ENCODE results near the gene ENDOU. TPM values are rescaled to one million over a fixed set of nuclear protein-coding genes. Genes with fewer than 3 reads are reported as not detected.

The ENDOU gene
- total RNA-seq, 2 experiments from 2014 or later: 0.19 TPM; not detected in 1

- no TSS peak for BruUV-seq (replicated peaks)
- Histone ChIP-seq H3K4me3 (ENCODE audit: low read depth, low read length, poor library complexity, severe bottlenecking) (no peak overlapping the region), H3K4me1 (ENCODE audit: insufficient read depth, low read length, poor library complexity, severe bottlenecking) (no peaks in the 10 kb centered on the region), H3K36me3 (ENCODE audit: insufficient read depth, low read length) (peaks cover 80% of the 10 kb centered on the region), H2AFZ (ENCODE audit: low read length) (no peak overlapping the region), H4K20me1 (ENCODE audit: insufficient read depth, low read length) (no peaks in the 10 kb centered on the region), H3K9me2 (ENCODE audit: insufficient read depth, low read length) (no peaks in the 10 kb centered on the region), H3K4me2 (ENCODE audit: low read length) (no peak overlapping the region), H3K9me3 (ENCODE audit: low read length) (no peaks in the 10 kb centered on the region), H3K79me2 (ENCODE audit: insufficient read depth, low read depth, low read length) (no peaks in the 10 kb centered on the region), H3K27ac (ENCODE audit: low read depth, low read length, poor library complexity, severe bottlenecking) (no peak overlapping the region)
- ChIA-PET POLR2A (interaction anchor here (0.8 to 2.0 kb wide), 5 partner anchors 10 to 36 kb away, joined by 3 to 5 read pairs (median 3); no protein-coding TSS in a partner anchor), CTCF (ENCODE audit: unreplicated experiment) (no interaction called here)
- intact Hi-C loops (cut with micrococcal nuclease; ENCODE audit: unreplicated experiment): loop anchor here (5.0 kb wide), 1 partner anchor 655 kb away; no protein-coding TSS in a partner anchor
- DNase-seq (ENCODE audit: low spot score): no peak
- TF ChIP-seq CTCF (conservative IDR thresholded peaks at IDR 0.05; ENCODE audit: low read length): no peak
- no peak for TF ChIP-seq EZH2phosphoT487 (IDR thresholded peaks at IDR 0.05; ENCODE audit: borderline replicate concordance, low read depth, low read length)
Observed at GRCh38 chr12:47687636-47688035, 37.7 kb downstream of the ENDOU start.

GRCh38 chr12:47686645-47687240 lies 38.5 kb downstream of the ENDOU start:
- TSS peak; percentile 15 for BruUV-seq (replicated peaks)
- no peaks in the 10 kb centered on the region for H3K9me2 ChIP-seq (ENCODE audit: insufficient read depth, low read length)
- peak; percentile 79 for TF ChIP-seq CTCF (conservative IDR thresholded peaks at IDR 0.05; ENCODE audit: low read length)
- TF ChIP-seq EZH2phosphoT487 (IDR thresholded peaks at IDR 0.05; ENCODE audit: borderline replicate concordance, low read depth, low read length): no peak
- ChIA-PET POLR2A (interaction anchor here (0.6 to 2.0 kb wide), 7 partner anchors 11 to 35 kb away, joined by 3 to 5 read pairs (median 3); no protein-coding TSS in a partner anchor), CTCF (ENCODE audit: unreplicated experiment) (no interaction called here)
- no peak overlapping the region for H2AFZ ChIP-seq (ENCODE audit: low read length)
- H3K4me3 ChIP-seq (ENCODE audit: low read depth, low read length, poor library complexity, severe bottlenecking): no peak overlapping the region
- intact Hi-C loops (cut with micrococcal nuclease; ENCODE audit: unreplicated experiment): loop anchor here (5.0 kb wide), 1 partner anchor 654 kb away; no protein-coding TSS in a partner anchor
- H3K36me3 ChIP-seq (ENCODE audit: insufficient read depth, low read length): peaks cover 80% of the 10 kb centered on the region
- H3K79me2 ChIP-seq (ENCODE audit: insufficient read depth, low read depth, low read length): no peaks in the 10 kb centered on the region
- DNase-seq (ENCODE audit: low spot score): peak; percentile 44
- no peak overlapping the region for H3K27ac ChIP-seq (ENCODE audit: low read depth, low read length, poor library complexity, severe bottlenecking)
- H4K20me1 ChIP-seq (ENCODE audit: insufficient read depth, low read length): no peaks in the 10 kb centered on the region
- no peak overlapping the region for H3K4me2 ChIP-seq (ENCODE audit: low read length)
- no peaks in the 10 kb centered on the region for H3K4me1 ChIP-seq (ENCODE audit: insufficient read depth, low read length, poor library complexity, severe bottlenecking)
- H3K9me3 ChIP-seq (ENCODE audit: low read length): no peaks in the 10 kb centered on the region

GRCh38 chr12:47679785-47680184 lies 45.5 kb downstream of the ENDOU start:
- POLR2A ChIA-PET: interaction anchor here (0.6 to 3.5 kb wide), 3 partner anchors 11 to 701 kb away, joined by 3 to 13 read pairs (median 6); no protein-coding TSS in a partner anchor
- DNase-seq (ENCODE audit: low spot score): no peak

More at GRCh38 chr12:47679785-47680184, 45.5 kb downstream of the ENDOU start:
- Histone ChIP-seq H3K4me1 (ENCODE audit: insufficient read depth, low read length, poor library complexity, severe bottlenecking) (no peaks in the 10 kb centered on the region), H3K79me2 (ENCODE audit: insufficient read depth, low read depth, low read length) (no peaks in the 10 kb centered on the region), H3K9me2 (ENCODE audit: insufficient read depth, low read length) (no peaks in the 10 kb centered on the region), H2AFZ (ENCODE audit: low read length) (no peak overlapping the region), H3K4me3 (ENCODE audit: low read depth, low read length, poor library complexity, severe bottlenecking) (no peak overlapping the region), H3K27ac (ENCODE audit: low read depth, low read length, poor library complexity, severe bottlenecking) (no peak overlapping the region), H3K4me2 (ENCODE audit: low read length) (no peak overlapping the region), H3K9me3 (ENCODE audit: low read length) (no peaks in the 10 kb centered on the region), H4K20me1 (ENCODE audit: insufficient read depth, low read length) (no peaks in the 10 kb centered on the region), H3K36me3 (ENCODE audit: insufficient read depth, low read length) (peaks cover 55% of the 10 kb centered on the region)
- CTCF ChIA-PET (ENCODE audit: unreplicated experiment): no interaction called here
- intact Hi-C loops (cut with micrococcal nuclease; ENCODE audit: unreplicated experiment): no loop called here
- TF ChIP-seq CTCF (conservative IDR thresholded peaks at IDR 0.05; ENCODE audit: low read length): no peak
- no TSS peak for BruUV-seq (replicated peaks)
